OCI-LY1 (cell line): ENCODE data around the gene FAM200C.

Experiments
- EZH2 ChIP-seq: fragments of 200-600 bp; sonication (generic), shearing (Covaris generic); IDR thresholded peaks from 2 replicates; pipeline ENCODE4 v1.8.0; 2017; ENCODE audit warnings: borderline replicate concordance, mixed run types, mild to moderate bottlenecking, antibody characterized with exemption, low read length, moderate library complexity, mixed read lengths
- TF ChIP-seq, protein P1 (sequence below): fragments of 200-600 bp; sonication (generic), shearing (Covaris generic); IDR thresholded peaks from 2 replicates; pipeline ENCODE4 v1.5.1; 2017; ENCODE audit warnings: mild to moderate bottlenecking, antibody characterized with exemption, low read length, moderate library complexity, mixed read lengths

DNA sequence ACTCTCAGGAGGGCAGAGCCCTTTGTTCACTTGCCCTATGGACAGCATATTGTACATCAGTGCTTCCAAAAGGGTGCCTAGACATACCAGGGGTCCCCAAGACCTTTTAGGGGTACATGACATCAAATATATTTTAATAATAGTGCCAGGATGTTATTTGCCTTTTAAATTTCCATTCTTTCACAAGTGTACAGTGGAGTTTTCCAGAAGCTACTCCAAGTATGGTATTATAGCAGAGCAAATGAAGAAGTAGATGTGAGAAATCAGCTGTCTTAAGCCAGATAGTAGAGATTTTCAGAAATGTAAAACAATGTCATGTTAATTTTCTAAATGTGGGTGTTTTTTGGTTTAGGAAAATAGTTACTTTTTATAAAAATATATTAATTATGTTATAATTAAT, 37.4 kb upstream of the FAM200C start:
- TF ChIP-seq, protein P1, sequence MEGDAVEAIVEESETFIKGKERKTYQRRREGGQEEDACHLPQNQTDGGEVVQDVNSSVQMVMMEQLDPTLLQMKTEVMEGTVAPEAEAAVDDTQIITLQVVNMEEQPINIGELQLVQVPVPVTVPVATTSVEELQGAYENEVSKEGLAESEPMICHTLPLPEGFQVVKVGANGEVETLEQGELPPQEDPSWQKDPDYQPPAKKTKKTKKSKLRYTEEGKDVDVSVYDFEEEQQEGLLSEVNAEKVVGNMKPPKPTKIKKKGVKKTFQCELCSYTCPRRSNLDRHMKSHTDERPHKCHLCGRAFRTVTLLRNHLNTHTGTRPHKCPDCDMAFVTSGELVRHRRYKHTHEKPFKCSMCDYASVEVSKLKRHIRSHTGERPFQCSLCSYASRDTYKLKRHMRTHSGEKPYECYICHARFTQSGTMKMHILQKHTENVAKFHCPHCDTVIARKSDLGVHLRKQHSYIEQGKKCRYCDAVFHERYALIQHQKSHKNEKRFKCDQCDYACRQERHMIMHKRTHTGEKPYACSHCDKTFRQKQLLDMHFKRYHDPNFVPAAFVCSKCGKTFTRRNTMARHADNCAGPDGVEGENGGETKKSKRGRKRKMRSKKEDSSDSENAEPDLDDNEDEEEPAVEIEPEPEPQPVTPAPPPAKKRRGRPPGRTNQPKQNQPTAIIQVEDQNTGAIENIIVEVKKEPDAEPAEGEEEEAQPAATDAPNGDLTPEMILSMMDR = no peak
- no peak for TF ChIP-seq EZH2
